GM21576 (cell line): Measurements from ENCODE around the gene CAMP.
"Not testable (repeated sequence)": the region's sequence is repeated elsewhere in the genome, so short reads cannot be mapped to it uniquely, and the experiment has no call there.

ENCODE experiments used
- ATAC-seq: cut with Tn5 transposase; IDR thresholded peaks from one replicate; pipeline ENCODE4 v1.9.1; 2021; ENCODE audit warnings: mild to moderate bottlenecking, moderate library complexity; ENCODE audit not compliant: unreplicated experiment

Gene CAMP

GRCh38 chr3:48248095-48248850, 25.0 kb downstream of the CAMP start:
- no peak for ATAC-seq

GRCh38 chr3:48256557-48256956, 33.3 kb downstream of the CAMP start:
- ATAC-seq, result no peak

DNA sequence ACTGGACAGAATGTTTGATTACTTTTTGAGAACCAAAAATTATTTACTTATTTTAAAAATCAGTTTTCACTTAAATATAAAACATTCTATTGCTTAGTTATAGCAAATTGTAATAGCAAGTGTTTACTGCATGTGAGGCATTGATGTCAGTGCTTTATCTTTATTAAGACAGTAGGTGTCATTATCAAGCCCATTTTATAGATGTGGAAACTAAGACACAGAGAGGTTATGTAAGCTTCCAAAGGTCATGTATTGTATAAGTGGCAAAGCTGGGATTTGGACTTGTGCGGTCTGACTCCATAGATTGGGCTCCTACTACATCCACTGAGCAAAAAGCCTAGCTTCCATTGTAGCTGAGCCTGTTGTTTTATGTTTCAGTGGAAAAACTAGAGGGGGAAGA, 35.2 kb downstream of the CAMP start:
- no peak for ATAC-seq

- no peak for ATAC-seq
Measured at GRCh38 chr3:48267782-48268181, 44.5 kb downstream of the CAMP start.

GRCh38 chr3:48268381-48268935, 45.2 kb downstream of the CAMP start:
- ATAC-seq, result no peak

GRCh38 chr3:48268936-48269561, 45.8 kb downstream of the CAMP start:
- no peak for ATAC-seq

DNA sequence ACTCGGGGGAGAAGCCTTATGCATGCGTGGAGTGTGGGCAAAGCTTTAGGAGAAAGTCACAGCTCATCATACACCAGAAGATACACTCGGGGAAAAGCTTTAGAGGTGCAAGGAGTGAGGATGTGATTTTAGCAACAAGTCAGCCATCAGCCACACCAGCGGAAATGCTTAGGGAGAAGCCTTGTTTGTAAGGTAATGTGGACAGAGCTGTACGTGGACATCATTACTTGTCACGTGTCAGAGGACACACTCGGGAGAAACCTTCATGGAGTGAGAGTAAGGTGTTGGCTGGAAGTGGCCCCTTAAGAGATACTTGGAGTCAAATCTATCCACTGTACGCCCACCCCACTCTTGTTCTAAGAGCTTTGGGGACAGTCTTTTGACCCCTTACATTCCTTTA, 46.3 kb downstream of the CAMP start:
- ATAC-seq, result no peak

- no peak for ATAC-seq
Measured at GRCh38 chr3:48270306-48270705, 47.0 kb downstream of the CAMP start.

DNA sequence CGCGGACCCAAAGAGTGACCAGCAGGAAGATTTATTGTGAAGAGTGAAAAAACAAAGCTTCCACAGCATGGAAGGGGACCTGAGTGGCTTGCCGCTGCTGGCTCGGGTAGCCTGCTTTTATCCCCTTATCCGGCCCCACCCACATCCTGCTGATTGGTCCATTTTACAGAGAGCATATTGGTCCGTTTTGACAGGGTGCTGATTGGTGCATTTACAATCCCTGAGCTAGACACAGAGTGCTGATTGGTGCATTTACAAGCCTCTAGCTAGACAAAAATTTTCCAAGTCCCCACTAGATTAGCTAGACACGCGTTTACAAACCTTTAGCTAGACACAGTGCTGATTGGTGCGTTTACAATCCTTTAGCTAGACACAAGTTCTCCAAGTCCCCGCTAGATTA, 47.9 kb downstream of the CAMP start:
- not testable (repeated sequence) for ATAC-seq

- no peak for ATAC-seq
Measured at GRCh38 chr3:48271763-48272498, 48.6 kb downstream of the CAMP start.

- ATAC-seq, result no peak
Measured at GRCh38 chr3:48273594-48274211, 50.4 kb downstream of the CAMP start.

DNA sequence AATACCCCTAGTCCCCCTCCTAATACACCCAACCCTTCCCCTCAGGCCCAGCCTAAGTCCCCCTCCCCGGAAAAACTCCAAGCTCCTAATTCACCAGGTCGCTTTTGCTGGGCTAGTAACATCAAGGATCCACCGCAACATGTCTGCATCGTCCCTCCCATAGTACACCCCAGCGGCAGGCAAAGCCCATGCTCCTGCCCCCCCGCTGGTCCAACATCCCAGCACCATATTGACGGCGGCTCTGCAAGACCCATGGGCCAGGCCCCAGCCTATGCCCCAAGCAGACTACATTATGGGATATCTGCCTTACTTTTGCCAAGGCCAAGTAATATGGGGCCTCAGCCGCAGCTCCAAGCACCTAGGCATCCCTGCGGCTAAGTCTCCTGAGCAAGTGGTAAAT, 51.2 kb downstream of the CAMP start:
- ATAC-seq, result no peak
